PC-3 (cell line): ENCODE measurements around the gene ZNF783. TPM values are rescaled to one million over a fixed set of nuclear protein-coding genes. Genes with fewer than 3 reads are reported as not detected.

Source experiments
- ATAC-seq: fragments of 200-7000 bp; cut with Tn5 transposase; 2 replicates; pipeline ENCODE4 v1.9.1; 2020; ENCODE audit warnings: mild to moderate bottlenecking, moderate library complexity
- BruUV-seq: library from RNA; stranded (reverse); fragments of 400-500 nt; replicated peaks from 2 replicates; lab custom pipeline; 2021; lab: Mats Ljungman, UMichigan
- CTCF ChIA-PET: fragments of 300-600 bp; sonication (Branson Sonifier 250); formaldehyde crosslinking; loops from one replicate; lab custom pipeline; 2022; ENCODE audit warnings: antibody characterized with exemption; lab: Charles Lee
- POLR2A ChIA-PET: fragments of 300-600 bp; sonication (Branson Sonifier 250); formaldehyde crosslinking; loops from one replicate; lab custom pipeline; 2022; ENCODE audit warnings: antibody characterized with exemption; ENCODE audit not compliant: unreplicated experiment; lab: Charles Lee
- DNase-seq: peaks from one replicate; pipeline ENCODE4 v3.0.0-alpha.2; 2015
- H2AFZ ChIP-seq: fragments of 300-600 bp; sonication (generic); 2 replicates; pipeline ENCODE4 v1.6.0; 2016; ENCODE audit warnings: antibody characterized with exemption, low read length
- H3F3A ChIP-seq: fragments of 300-600 bp; sonication (generic); one replicate; pipeline ENCODE4 v1.6.0; 2017; ENCODE audit warnings: antibody characterized with exemption, low read length, control low read depth, mild to moderate bottlenecking; ENCODE audit not compliant: unreplicated experiment
- H3K27ac ChIP-seq: fragments of 300-600 bp; sonication (generic); 2 replicates; pipeline ENCODE4 v1.5.1; 2016; ENCODE audit warnings: mild to moderate bottlenecking, low read length
- H3K27me3 ChIP-seq: fragments of 300-600 bp; sonication (generic); 2 replicates; pipeline ENCODE4 v1.6.1; 2016; ENCODE audit warnings: low read length, mixed read lengths
- H3K36me3 ChIP-seq: fragments of 300-600 bp; sonication (generic); 2 replicates; pipeline ENCODE4 v1.6.1; 2016; ENCODE audit warnings: low read depth, mixed run types, low read length, mixed read lengths
- H3K4me1 ChIP-seq: fragments of 300-600 bp; sonication (generic); 2 replicates; pipeline ENCODE4 v1.5.1; 2016; ENCODE audit warnings: low read length; ENCODE audit not compliant: insufficient read depth
- H3K4me2 ChIP-seq: fragments of 300-600 bp; sonication (generic); 2 replicates; pipeline ENCODE4 v1.6.0; 2016; ENCODE audit warnings: low read length
- H3K4me3 ChIP-seq: fragments of 300-600 bp; sonication (generic); 2 replicates; pipeline ENCODE4 v1.5.1; 2016; ENCODE audit warnings: mild to moderate bottlenecking, low read length, mixed read lengths
- H3K79me2 ChIP-seq: fragments of 300-600 bp; sonication (generic); 2 replicates; pipeline ENCODE4 v1.6.1; 2017; ENCODE audit warnings: low read length, mixed read lengths
- H3K9ac ChIP-seq: fragments of 300-600 bp; sonication (generic); 2 replicates; pipeline ENCODE4 v1.6.0; 2016; ENCODE audit warnings: mild to moderate bottlenecking, low read length
- H3K9me2 ChIP-seq: fragments of 300-600 bp; sonication (generic); replicated peaks from 2 replicates; pipeline ENCODE4 v1.6.1; 2016; ENCODE audit warnings: mixed run types, low read length, mixed read lengths
- H3K9me3 ChIP-seq: fragments of 300-600 bp; sonication (generic); 2 replicates; pipeline ENCODE4 v1.6.1; 2016; ENCODE audit warnings: low read length, mixed read lengths
- H4K20me1 ChIP-seq: fragments of 300-600 bp; sonication (generic); 2 replicates; pipeline ENCODE4 v1.6.1; 2016; ENCODE audit warnings: low read length, mixed read lengths
- CTCF ChIP-seq: fragments of 300-600 bp; sonication (generic); conservative IDR thresholded peaks from 2 replicates; pipeline ENCODE4 v1.5.1; 2017; ENCODE audit warnings: antibody characterized with exemption, low read depth, mild to moderate bottlenecking, low read length
- EZH2 ChIP-seq: fragments of 300-600 bp; sonication (generic); IDR thresholded peaks from one replicate; pipeline ENCODE4 v1.6.1; 2017; ENCODE audit warnings: antibody characterized with exemption, mild to moderate bottlenecking, low read length; ENCODE audit not compliant: unreplicated experiment
- EZH2phosphoT487 ChIP-seq: fragments of 300-600 bp; sonication (generic); IDR thresholded peaks from 2 replicates; pipeline ENCODE4 v1.6.1; 2018; ENCODE audit warnings: mild to moderate bottlenecking, antibody characterized with exemption, low read length, borderline replicate concordance
- intact Hi-C: fragments of 100-400 bp; cut with micrococcal nuclease; formaldehyde crosslinking; loops from 2 replicates; pipeline ENCODE4 v1.9.0; 2023
- total RNA-seq: library from RNA; depleted of rRNA; stranded (reverse); fragments of >200 nt; gene quantifications from 2 replicates; pipeline ENCODE4 v1.2.3, GENCODE V29; 2014

ZNF783 gene
- total RNA-seq, 1 experiment from 2014 or later: 6.9 TPM

- intact Hi-C loops: no loop called here
- BruUV-seq: no TSS peak
- ATAC-seq (peak; percentile 39), DNase-seq (peak; percentile 53)
- Histone ChIP-seq H2AFZ (no peak overlapping the region), H3K27me3 (no peaks in the 10 kb centered on the region), H3K4me3 (no peak overlapping the region), H3K9ac (no peak overlapping the region), H3K79me2 (no peaks in the 10 kb centered on the region), H3K36me3 (peaks cover 29% of the 10 kb centered on the region), H3K27ac (peak overlapping the region; percentile 26; the same call in 1 of the 2 replicates), H3K9me2 (no peaks in the 10 kb centered on the region), H3K9me3 (no peaks in the 10 kb centered on the region), H3F3A (no peaks in the 10 kb centered on the region), H3K4me1 (0 out of 2 replicates have a peak, but pooled peaks cover 4% of the 10 kb centered on the region), H4K20me1 (no peaks in the 10 kb centered on the region), H3K4me2 (no peak overlapping the region)
- ChIA-PET CTCF (no interaction called here), POLR2A (no interaction called here)
- no peak for TF ChIP-seq EZH2phosphoT487
- no peak for TF ChIP-seq CTCF
Measured at GRCh38 chr7:149220534-149220933, 41.5 kb upstream of the ZNF783 start.

- Histone ChIP-seq H2AFZ (no peak overlapping the region), H3K9me2 (no peaks in the 10 kb centered on the region), H3F3A (no peaks in the 10 kb centered on the region), H4K20me1 (no peaks in the 10 kb centered on the region), H3K9ac (no peak overlapping the region), H3K27ac (no peak overlapping the region), H3K36me3 (peaks cover 22% of the 10 kb centered on the region), H3K4me3 (no peak overlapping the region), H3K4me1 (0 out of 2 replicates have a peak, but pooled peaks cover 4% of the 10 kb centered on the region), H3K79me2 (no peaks in the 10 kb centered on the region), H3K4me2 (no peak overlapping the region), H3K9me3 (no peaks in the 10 kb centered on the region), H3K27me3 (no peaks in the 10 kb centered on the region)
- intact Hi-C loops: no loop called here
- ATAC-seq (no peak), DNase-seq (no peak)
- ChIA-PET POLR2A (no interaction called here), CTCF (interaction anchor here (0.6 kb wide), 1 partner anchor 518 kb away, joined by 8 read pairs; no protein-coding TSS in a partner anchor)
- TF ChIP-seq EZH2 (no peak), CTCF (no peak), EZH2phosphoT487 (no peak)
- BruUV-seq: no TSS peak
Measured at GRCh38 chr7:149223176-149223575, 38.8 kb upstream of the ZNF783 start.

- no TSS peak for BruUV-seq
- CTCF ChIA-PET: no interaction called here
Measured at GRCh38 chr7:149223761-149224160, 38.2 kb upstream of the ZNF783 start.

More at GRCh38 chr7:149223761-149224160, 38.2 kb upstream of the ZNF783 start:
- H3K4me1 ChIP-seq: 0 out of 2 replicates have a peak, but pooled peaks cover 4% of the 10 kb centered on the region
- intact Hi-C loops: no loop called here
- H3F3A ChIP-seq: no peaks in the 10 kb centered on the region
- no peak for DNase-seq
- H3K9me2 ChIP-seq: no peaks in the 10 kb centered on the region
- H3K9me3 ChIP-seq: no peaks in the 10 kb centered on the region
- no peaks in the 10 kb centered on the region for H3K79me2 ChIP-seq
- no peak for ATAC-seq
- H3K27me3 ChIP-seq: no peaks in the 10 kb centered on the region
- H4K20me1 ChIP-seq: no peaks in the 10 kb centered on the region
- TF ChIP-seq CTCF (no peak), EZH2phosphoT487 (no peak), EZH2 (no peak)
- H3K9ac ChIP-seq: no peak overlapping the region
- POLR2A ChIA-PET: no interaction called here
- H3K27ac ChIP-seq: no peak overlapping the region
- peaks cover 18% of the 10 kb centered on the region for H3K36me3 ChIP-seq
- H3K4me2 ChIP-seq: no peak overlapping the region
- no peak overlapping the region for H2AFZ ChIP-seq
- no peak overlapping the region for H3K4me3 ChIP-seq
